ENCODE measurements around the gene KRT83. TPM values are rescaled to one million over a fixed set of nuclear protein-coding genes. Genes with fewer than 3 reads are reported as not detected.

Gene KRT83
- polyA plus RNA-seq, 1 donor (not counting 4 experiments of a cell fraction or from before 2014, with no cell fraction given) = not detected

DNA sequence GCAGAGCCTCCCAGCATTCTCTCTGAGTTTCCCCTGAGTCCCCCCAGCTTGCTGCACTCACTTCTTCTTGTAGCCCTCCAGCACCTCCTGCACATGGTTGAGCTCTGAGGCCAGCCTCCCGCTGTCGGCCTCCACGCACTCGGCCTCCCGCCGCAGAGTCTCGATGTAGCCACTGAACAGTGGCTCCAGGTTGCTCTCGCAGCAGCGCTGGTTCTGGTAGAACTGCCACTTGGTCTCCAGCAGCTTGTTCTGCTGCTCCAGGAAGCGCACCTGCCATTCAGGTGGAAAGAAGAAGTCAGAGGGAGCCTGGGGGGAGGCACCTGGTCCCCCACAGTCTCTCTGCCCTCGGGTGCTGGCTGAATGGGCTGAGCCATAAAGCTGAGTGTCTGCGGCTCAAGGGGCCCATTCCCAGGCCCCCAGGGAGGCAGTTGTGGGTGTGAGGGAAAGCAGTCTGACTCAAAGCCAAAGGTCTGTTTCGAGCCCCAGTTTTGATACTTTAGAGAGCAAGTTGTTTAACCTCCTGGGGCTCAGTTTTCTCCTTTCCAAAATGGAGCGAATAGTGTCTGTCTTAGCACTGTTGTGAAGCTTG is 43.8 kb upstream of the KRT83 start:
- no peaks in the 10 kb centered on the region for H3K36me3 ChIP-seq (ENCODE audit: control insufficient read depth in 2 of 2, extremely low read depth in 1 of 2, insufficient read depth in 2 of 2, low read length in 2 of 2)
- no peaks in the 10 kb centered on the region for H3K9me1 ChIP-seq (ENCODE audit: control insufficient read depth, extremely low read depth, insufficient read depth, low read length)
- no peak overlapping the region for H3K4me2 ChIP-seq (ENCODE audit: control insufficient read depth, extremely low read depth, insufficient read depth, low read depth, low read length)
- H4K20me1 ChIP-seq (ENCODE audit: control insufficient read depth, extremely low read depth, insufficient read depth, low read length) = no peaks in the 10 kb centered on the region
- peaks cover 18% of the 10 kb centered on the region for H3K27me3 ChIP-seq (ENCODE audit: control insufficient read depth, extremely low read depth, insufficient read depth, low read length)
- no peak for TF ChIP-seq EZH2 (IDR thresholded peaks at IDR 0.05; ENCODE audit: low read length)
- TF ChIP-seq, protein P1, sequence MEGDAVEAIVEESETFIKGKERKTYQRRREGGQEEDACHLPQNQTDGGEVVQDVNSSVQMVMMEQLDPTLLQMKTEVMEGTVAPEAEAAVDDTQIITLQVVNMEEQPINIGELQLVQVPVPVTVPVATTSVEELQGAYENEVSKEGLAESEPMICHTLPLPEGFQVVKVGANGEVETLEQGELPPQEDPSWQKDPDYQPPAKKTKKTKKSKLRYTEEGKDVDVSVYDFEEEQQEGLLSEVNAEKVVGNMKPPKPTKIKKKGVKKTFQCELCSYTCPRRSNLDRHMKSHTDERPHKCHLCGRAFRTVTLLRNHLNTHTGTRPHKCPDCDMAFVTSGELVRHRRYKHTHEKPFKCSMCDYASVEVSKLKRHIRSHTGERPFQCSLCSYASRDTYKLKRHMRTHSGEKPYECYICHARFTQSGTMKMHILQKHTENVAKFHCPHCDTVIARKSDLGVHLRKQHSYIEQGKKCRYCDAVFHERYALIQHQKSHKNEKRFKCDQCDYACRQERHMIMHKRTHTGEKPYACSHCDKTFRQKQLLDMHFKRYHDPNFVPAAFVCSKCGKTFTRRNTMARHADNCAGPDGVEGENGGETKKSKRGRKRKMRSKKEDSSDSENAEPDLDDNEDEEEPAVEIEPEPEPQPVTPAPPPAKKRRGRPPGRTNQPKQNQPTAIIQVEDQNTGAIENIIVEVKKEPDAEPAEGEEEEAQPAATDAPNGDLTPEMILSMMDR (optimal IDR thresholded peaks at IDR 0.05 in 1 of 3, IDR thresholded peaks at IDR 0.05 in 1 of 3, conservative IDR thresholded peaks at IDR 0.05 in 1 of 3; ENCODE audit: extremely low read depth in 1 of 3, insufficient read depth in 2 of 3, low read length in 3 of 3) = no peak
- H3K4me3 ChIP-seq (ENCODE audit: control insufficient read depth in 2 of 3, extremely low read depth in 1 of 3, insufficient read depth in 2 of 3, low read depth in 1 of 3, low read length in 3 of 3) = no peak overlapping the region
- DNase-seq (ENCODE audit: low read depth, low spot score) = no peak
- no peaks in the 10 kb centered on the region for H3K9me3 ChIP-seq (ENCODE audit: control insufficient read depth, low read depth, low read length)
- H3K9ac ChIP-seq (ENCODE audit: control insufficient read depth, extremely low read depth, insufficient read depth, low read length) = no peak overlapping the region
- FAIRE-seq = no peak
- no peak overlapping the region for H3K27ac ChIP-seq (ENCODE audit: control insufficient read depth, insufficient read depth, low read length)
- dilution Hi-C loops (cut with MboI; ENCODE audit: extremely low pct_ligation_motif_present, low sequenced_read_pairs) = no loop called here
- H2AFZ ChIP-seq (ENCODE audit: control insufficient read depth, low read length) = no peak overlapping the region
- no peaks in the 10 kb centered on the region for H3K79me2 ChIP-seq (ENCODE audit: control insufficient read depth, insufficient read depth, low read length)
- no peaks in the 10 kb centered on the region for H3K4me1 ChIP-seq (ENCODE audit: control insufficient read depth, extremely low read depth, insufficient read depth, low read length)

DNA sequence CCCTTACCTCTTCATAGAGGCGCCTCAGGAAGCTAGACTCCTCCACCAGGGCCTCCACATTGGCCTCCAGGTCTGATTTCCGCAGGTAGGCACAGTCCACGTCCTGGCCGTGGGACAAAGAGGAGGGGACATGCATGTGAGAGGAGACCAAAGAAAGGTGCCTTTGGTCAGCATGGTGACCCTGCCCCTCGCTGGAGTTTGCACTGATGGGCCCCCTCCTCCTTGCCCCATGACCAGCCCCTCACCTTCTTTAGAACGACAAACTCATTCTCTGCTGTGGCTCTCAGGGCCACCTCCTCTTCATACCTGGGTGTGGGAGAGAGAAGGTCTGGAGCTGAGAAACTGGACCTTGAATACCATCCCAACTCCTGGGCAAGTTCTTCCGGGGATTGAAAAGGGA is 42.9 kb upstream of the KRT83 start:
- Histone ChIP-seq H3K79me2 (ENCODE audit: control insufficient read depth, insufficient read depth, low read length) (no peaks in the 10 kb centered on the region), H3K4me1 (ENCODE audit: control insufficient read depth, extremely low read depth, insufficient read depth, low read length) (no peaks in the 10 kb centered on the region), H4K20me1 (ENCODE audit: control insufficient read depth, extremely low read depth, insufficient read depth, low read length) (no peaks in the 10 kb centered on the region), H3K9me1 (ENCODE audit: control insufficient read depth, extremely low read depth, insufficient read depth, low read length) (no peaks in the 10 kb centered on the region), H2AFZ (ENCODE audit: control insufficient read depth, low read length) (no peak overlapping the region), H3K27me3 (ENCODE audit: control insufficient read depth, extremely low read depth, insufficient read depth, low read length) (peaks cover 19% of the 10 kb centered on the region), H3K4me3 (ENCODE audit: control insufficient read depth in 2 of 3, extremely low read depth in 1 of 3, insufficient read depth in 2 of 3, low read depth in 1 of 3, low read length in 3 of 3) (no peak overlapping the region), H3K9me3 (ENCODE audit: control insufficient read depth, low read depth, low read length) (no peaks in the 10 kb centered on the region), H3K9ac (ENCODE audit: control insufficient read depth, extremely low read depth, insufficient read depth, low read length) (no peak overlapping the region), H3K36me3 (ENCODE audit: control insufficient read depth in 2 of 2, extremely low read depth in 1 of 2, insufficient read depth in 2 of 2, low read length in 2 of 2) (no peaks in the 10 kb centered on the region), H3K27ac (ENCODE audit: control insufficient read depth, insufficient read depth, low read length) (no peak overlapping the region), H3K4me2 (ENCODE audit: control insufficient read depth, extremely low read depth, insufficient read depth, low read depth, low read length) (no peak overlapping the region)
- DNase-seq (ENCODE audit: low read depth, low spot score) (no peak), FAIRE-seq (no peak)
- TF ChIP-seq, protein P1 (optimal IDR thresholded peaks at IDR 0.05 in 1 of 3, IDR thresholded peaks at IDR 0.05 in 1 of 3, conservative IDR thresholded peaks at IDR 0.05 in 1 of 3; ENCODE audit: extremely low read depth in 1 of 3, insufficient read depth in 2 of 3, low read length in 3 of 3) = no peak
- no peak for TF ChIP-seq EZH2 (IDR thresholded peaks at IDR 0.05; ENCODE audit: low read length)
- dilution Hi-C loops (cut with MboI; ENCODE audit: extremely low pct_ligation_motif_present, low sequenced_read_pairs) = no loop called here
